ENCODE measurements around the gene ARL4A.

GRCh38 chr7:12729112-12729511, 41.7 kb downstream of the ARL4A start:
- TF ChIP-seq POLR2AphosphoS5 (IDR thresholded peaks at IDR 0.05) = no peak
- TF ChIP-seq CTCF (IDR thresholded peaks at IDR 0.05) = no peak
- TF ChIP-seq POLR2A (IDR thresholded peaks at IDR 0.05) = no peak
